B cell (primary cell): Measurements from ENCODE around the gene SYNJ1.

Experiments
- EZH2 ChIP-seq: IDR thresholded peaks from 2 replicates; pipeline ENCODE4 v1.6.1; 2012; ENCODE audit warnings: borderline replicate concordance, low read depth, mild to moderate bottlenecking, moderate library complexity, low read length; ENCODE audit not compliant: insufficient read depth, poor library complexity, severe bottlenecking
- TF ChIP-seq, protein P1 (sequence below): fragments of 200-600 bp; IDR thresholded peaks from one replicate; pipeline ENCODE4 v1.8.0; 2022; ENCODE audit warnings: antibody characterized with exemption, mild to moderate bottlenecking

- TF ChIP-seq, protein P1, sequence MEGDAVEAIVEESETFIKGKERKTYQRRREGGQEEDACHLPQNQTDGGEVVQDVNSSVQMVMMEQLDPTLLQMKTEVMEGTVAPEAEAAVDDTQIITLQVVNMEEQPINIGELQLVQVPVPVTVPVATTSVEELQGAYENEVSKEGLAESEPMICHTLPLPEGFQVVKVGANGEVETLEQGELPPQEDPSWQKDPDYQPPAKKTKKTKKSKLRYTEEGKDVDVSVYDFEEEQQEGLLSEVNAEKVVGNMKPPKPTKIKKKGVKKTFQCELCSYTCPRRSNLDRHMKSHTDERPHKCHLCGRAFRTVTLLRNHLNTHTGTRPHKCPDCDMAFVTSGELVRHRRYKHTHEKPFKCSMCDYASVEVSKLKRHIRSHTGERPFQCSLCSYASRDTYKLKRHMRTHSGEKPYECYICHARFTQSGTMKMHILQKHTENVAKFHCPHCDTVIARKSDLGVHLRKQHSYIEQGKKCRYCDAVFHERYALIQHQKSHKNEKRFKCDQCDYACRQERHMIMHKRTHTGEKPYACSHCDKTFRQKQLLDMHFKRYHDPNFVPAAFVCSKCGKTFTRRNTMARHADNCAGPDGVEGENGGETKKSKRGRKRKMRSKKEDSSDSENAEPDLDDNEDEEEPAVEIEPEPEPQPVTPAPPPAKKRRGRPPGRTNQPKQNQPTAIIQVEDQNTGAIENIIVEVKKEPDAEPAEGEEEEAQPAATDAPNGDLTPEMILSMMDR, result no peak
- TF ChIP-seq EZH2, result no peak
These were observed 141.8 kb downstream of the SYNJ1 start for GRCh38 chr21:32585970-32586369.
